Subcutaneous abdominal adipose tissue (tissue), 5 donors: Measurements from ENCODE around the gene SMIM35.

Source experiments
- H3K27ac ChIP-seq: one replicate; pipeline ENCODE4 v1.7.0; 2013; ENCODE audit warnings: low read depth, mild to moderate bottlenecking, inconsistent platforms, low read length, moderate library complexity
- H3K27me3 ChIP-seq, 5 donors: one replicate each; pipeline ENCODE4 v1.7.0; 2013; ENCODE audit warnings: low read length in 5 of 5, inconsistent platforms in 1 of 5; ENCODE audit not compliant: control insufficient read depth in 5 of 5, insufficient read depth in 4 of 5
- H3K36me3 ChIP-seq, 5 donors: one replicate each; pipeline ENCODE4 v1.7.0; 2013; ENCODE audit warnings: low read length in 5 of 5; ENCODE audit not compliant: control insufficient read depth in 5 of 5, insufficient read depth in 5 of 5
- H3K4me1 ChIP-seq, 5 donors: one replicate each; pipeline ENCODE4 v1.7.0; 2013; ENCODE audit warnings: low read length in 5 of 5, mild to moderate bottlenecking in 3 of 5, moderate library complexity in 1 of 5; ENCODE audit not compliant: control insufficient read depth in 5 of 5, insufficient read depth in 5 of 5
- H3K4me3 ChIP-seq, 5 donors: one replicate each; pipeline ENCODE4 v1.7.0; 2013; ENCODE audit warnings: low read length in 5 of 5, low read depth in 1 of 5
- H3K9ac ChIP-seq, 5 donors: one replicate each; pipeline ENCODE4 v1.7.0; 2013; ENCODE audit warnings: low read length in 5 of 5, mild to moderate bottlenecking in 4 of 5, moderate library complexity in 3 of 5
- H3K9me3 ChIP-seq, 5 donors: one replicate each; pipeline ENCODE4 v1.7.0; 2013; ENCODE audit warnings: low read length in 5 of 5; ENCODE audit not compliant: control insufficient read depth in 5 of 5
- donor health status: healthy.
- donor health status: healthy.
- donor health status: healthy.
- donor health status: healthy.
- donor health status: healthy.

Gene SMIM35

GRCh38 chr11:117966908-117967307, 119.9 kb downstream of the SMIM35 start:
- no peak overlapping the region for H3K27ac ChIP-seq
- no peak overlapping the region for H3K4me3 ChIP-seq
- peaks cover 0 to 9% (median 0%) of the 10 kb centered on the region in 5 donors for H3K27me3 ChIP-seq
- H3K36me3 ChIP-seq = no peaks in the 10 kb centered on the region
- H3K9ac ChIP-seq = no peak overlapping the region
- H3K4me1 ChIP-seq = peaks cover 0 to 10% (median 0%) of the 10 kb centered on the region in 5 donors
- no peaks in the 10 kb centered on the region for H3K9me3 ChIP-seq

- no peaks in the 10 kb centered on the region for H3K4me1 ChIP-seq
- no peaks in the 10 kb centered on the region for H3K36me3 ChIP-seq
- H3K4me3 ChIP-seq = no peak overlapping the region
- H3K9me3 ChIP-seq = no peaks in the 10 kb centered on the region
- H3K27me3 ChIP-seq = peaks cover 0 to 3% (median 0%) of the 10 kb centered on the region in 5 donors
- H3K9ac ChIP-seq = no peak overlapping the region
- no peak overlapping the region for H3K27ac ChIP-seq
These were observed 123.9 kb downstream of the SMIM35 start for GRCh38 chr11:117962826-117963225.

DNA sequence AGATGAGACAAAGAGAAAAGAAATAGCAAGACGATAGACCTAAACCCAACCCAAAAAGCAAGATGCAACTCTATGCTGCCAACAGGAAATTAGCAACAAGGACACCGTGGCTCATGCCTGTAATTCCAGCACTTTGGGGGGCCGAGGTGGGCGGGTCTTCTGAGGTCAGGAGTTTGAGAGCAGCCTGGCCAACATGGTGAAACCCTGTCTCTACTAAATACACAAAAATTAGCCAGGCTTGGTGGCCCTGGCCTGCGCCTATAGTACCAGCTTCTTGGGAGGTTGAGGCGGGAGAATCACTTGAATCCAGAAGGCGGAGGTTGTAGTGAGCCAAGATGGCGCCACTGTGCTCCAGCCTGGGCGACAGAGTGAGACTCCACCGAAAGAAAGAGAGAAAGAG, 124.9 kb downstream of the SMIM35 start:
- Histone ChIP-seq H3K27ac (no peak overlapping the region), H3K36me3 (no peaks in the 10 kb centered on the region), H3K9ac (no peak overlapping the region), H3K9me3 (no peaks in the 10 kb centered on the region), H3K4me1 (no peaks in the 10 kb centered on the region), H3K27me3 (peaks cover 0 to 3% (median 0%) of the 10 kb centered on the region in 5 donors), H3K4me3 (no peak overlapping the region)

DNA sequence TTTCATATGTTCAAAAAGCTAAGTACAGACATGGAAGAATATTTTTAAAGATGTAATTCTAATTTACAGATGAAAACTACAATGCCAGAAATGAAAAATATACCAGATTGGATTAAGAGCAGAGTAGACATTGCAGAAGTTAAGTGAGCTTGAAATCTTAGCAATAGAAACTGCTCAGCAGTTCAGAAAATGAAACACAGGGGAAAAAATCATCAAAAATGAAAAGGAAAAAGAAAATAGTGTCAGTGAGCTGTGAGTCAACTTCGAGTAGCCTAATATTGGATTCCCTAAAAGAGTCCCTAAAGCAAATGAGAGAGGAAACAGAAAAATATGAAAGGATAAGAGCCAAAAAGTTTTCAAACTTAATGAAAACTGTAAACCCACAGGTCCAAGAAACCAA, 126.4 kb downstream of the SMIM35 start:
- Histone ChIP-seq H3K36me3 (no peaks in the 10 kb centered on the region), H3K9ac (no peak overlapping the region), H3K27ac (no peak overlapping the region), H3K4me3 (no peak overlapping the region), H3K4me1 (no peaks in the 10 kb centered on the region), H3K9me3 (no peaks in the 10 kb centered on the region), H3K27me3 (peaks cover 0 to 3% (median 0%) of the 10 kb centered on the region in 5 donors)

DNA sequence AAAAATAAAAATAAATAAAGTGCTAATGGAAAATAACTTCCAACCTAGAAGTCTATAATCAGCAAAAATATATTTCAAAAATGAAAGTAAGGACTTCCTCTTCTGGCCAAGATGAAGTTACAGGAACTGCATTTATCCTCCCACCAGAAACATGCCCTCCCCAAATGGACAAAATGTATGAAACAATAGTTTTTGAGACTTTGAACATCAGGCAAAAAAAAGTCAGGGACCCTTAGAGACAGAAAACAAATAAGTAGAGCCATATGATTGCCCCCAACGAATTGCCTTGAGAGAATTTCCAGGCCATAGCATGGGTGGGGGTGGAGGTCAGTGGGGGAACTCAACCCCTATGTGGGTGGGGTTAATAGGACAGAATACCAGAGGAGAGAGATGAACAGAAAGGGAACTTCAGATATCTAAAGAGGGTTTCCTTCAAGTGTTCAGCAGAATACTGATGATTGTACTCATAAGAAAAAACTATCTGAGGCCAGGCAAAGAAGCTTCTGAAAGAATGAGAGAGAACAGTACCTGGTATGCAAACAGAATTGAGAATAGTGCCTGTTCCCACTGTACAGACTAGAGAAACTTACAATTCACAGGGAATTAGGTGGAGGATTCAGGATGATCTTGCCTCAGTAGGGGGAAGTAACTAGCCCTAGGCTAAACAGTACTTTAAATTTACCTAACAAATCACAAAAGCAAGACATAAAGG, 127.2 kb downstream of the SMIM35 start:
- Histone ChIP-seq H3K4me1 (no peaks in the 10 kb centered on the region), H3K9me3 (no peaks in the 10 kb centered on the region), H3K27ac (no peak overlapping the region), H3K27me3 (peaks cover 0 to 3% (median 0%) of the 10 kb centered on the region in 5 donors), H3K4me3 (no peak overlapping the region), H3K9ac (no peak overlapping the region), H3K36me3 (no peaks in the 10 kb centered on the region)

GRCh38 chr11:117958949-117959348, 127.8 kb downstream of the SMIM35 start:
- Histone ChIP-seq H3K9me3 (no peaks in the 10 kb centered on the region), H3K27ac (no peak overlapping the region), H3K36me3 (no peaks in the 10 kb centered on the region), H3K9ac (no peak overlapping the region), H3K4me1 (no peaks in the 10 kb centered on the region), H3K4me3 (no peak overlapping the region), H3K27me3 (peaks cover 0 to 3% (median 0%) of the 10 kb centered on the region in 5 donors)
